ENCODE results near the gene HDAC1.

- TF ChIP-seq, protein P1, sequence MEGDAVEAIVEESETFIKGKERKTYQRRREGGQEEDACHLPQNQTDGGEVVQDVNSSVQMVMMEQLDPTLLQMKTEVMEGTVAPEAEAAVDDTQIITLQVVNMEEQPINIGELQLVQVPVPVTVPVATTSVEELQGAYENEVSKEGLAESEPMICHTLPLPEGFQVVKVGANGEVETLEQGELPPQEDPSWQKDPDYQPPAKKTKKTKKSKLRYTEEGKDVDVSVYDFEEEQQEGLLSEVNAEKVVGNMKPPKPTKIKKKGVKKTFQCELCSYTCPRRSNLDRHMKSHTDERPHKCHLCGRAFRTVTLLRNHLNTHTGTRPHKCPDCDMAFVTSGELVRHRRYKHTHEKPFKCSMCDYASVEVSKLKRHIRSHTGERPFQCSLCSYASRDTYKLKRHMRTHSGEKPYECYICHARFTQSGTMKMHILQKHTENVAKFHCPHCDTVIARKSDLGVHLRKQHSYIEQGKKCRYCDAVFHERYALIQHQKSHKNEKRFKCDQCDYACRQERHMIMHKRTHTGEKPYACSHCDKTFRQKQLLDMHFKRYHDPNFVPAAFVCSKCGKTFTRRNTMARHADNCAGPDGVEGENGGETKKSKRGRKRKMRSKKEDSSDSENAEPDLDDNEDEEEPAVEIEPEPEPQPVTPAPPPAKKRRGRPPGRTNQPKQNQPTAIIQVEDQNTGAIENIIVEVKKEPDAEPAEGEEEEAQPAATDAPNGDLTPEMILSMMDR (IDR thresholded peaks at IDR 0.05) = peak; percentile 73 to 85 (median 79)
- TF ChIP-seq POLR2A (IDR thresholded peaks at IDR 0.05) = no peak
- TF ChIP-seq EP300 (IDR thresholded peaks at IDR 0.05) = peak in 1 of 2 donors; percentile 50
Measured at GRCh38 chr1:32334864-32335534, 43.1 kb downstream of the HDAC1 start.
